ENCODE results near the gene GOLGA5. TPM values are rescaled to one million over a fixed set of nuclear protein-coding genes. Genes with fewer than 3 reads are reported as not detected.

The GOLGA5 gene
- total and polyA plus RNA-seq, 8 donors = 35.7 to 39.9 (median 36.9) TPM

GRCh38 chr14:92789457-92790089, 4.5 kb upstream of the GOLGA5 start:
- DNase-seq (no peak), ATAC-seq (no peak)
- TF ChIP-seq CTCF (IDR thresholded peaks at IDR 0.05) = no peak
- Histone ChIP-seq H3K36me3 (no peaks in the 10 kb centered on the region), H3K27me3 (no peaks in the 10 kb centered on the region), H3K9me3 (peaks cover 0 to 21% of the 10 kb centered on the region in 2 donors), H3K27ac (no peak overlapping the region), H3K4me1 (peaks cover 3 to 12% of the 10 kb centered on the region in 2 donors), H3K4me3 (no peak overlapping the region)
- intact Hi-C loops (cut with DNase I) = loop anchor here in 1 of 2 donors (10.0 kb wide), 1 partner anchor 75 kb away; no protein-coding TSS in a partner anchor

- Histone ChIP-seq H3K4me3 (no peak overlapping the region), H3K4me1 (peaks cover 17 to 27% of the 10 kb centered on the region in 2 donors), H3K36me3 (peaks cover 0 to 9% of the 10 kb centered on the region in 2 donors), H3K27ac (peak overlapping the region in 1 of 2 donors; percentile 40), H3K9me3 (peaks cover 0 to 21% of the 10 kb centered on the region in 2 donors), H3K27me3 (no peaks in the 10 kb centered on the region)
- ATAC-seq (no peak), DNase-seq (no peak)
- TF ChIP-seq CTCF (IDR thresholded peaks at IDR 0.05) = no peak
- intact Hi-C loops (cut with DNase I) = no loop called here
Observed at GRCh38 chr14:92792885-92793284, 1.2 kb upstream of the GOLGA5 start.

- no peaks in the 10 kb centered on the region for H3K27me3 ChIP-seq
- peak overlapping the region; percentile 80 to 82 for H3K27ac ChIP-seq
- ATAC-seq (peak; percentile 10), DNase-seq (peak in 1 of 4 donors; percentile 72)
- no peak for TF ChIP-seq CTCF (IDR thresholded peaks at IDR 0.05)
- peaks cover 0 to 9% of the 10 kb centered on the region in 2 donors for H3K9me3 ChIP-seq
- peaks cover 17 to 30% of the 10 kb centered on the region in 2 donors for H3K4me1 ChIP-seq
- peak overlapping the region; percentile 63 to 86 for H3K4me3 ChIP-seq
- intact Hi-C loops (cut with DNase I) = no loop called here
- H3K36me3 ChIP-seq = peaks cover 0 to 23% of the 10 kb centered on the region in 2 donors
Observed at GRCh38 chr14:92794547-92794941, 439 bp downstream of the GOLGA5 start.

GRCh38 chr14:92794961-92795360, 856 bp downstream of the GOLGA5 start:
- Histone ChIP-seq H3K4me1 (peaks cover 17 to 34% of the 10 kb centered on the region in 2 donors), H3K27me3 (no peaks in the 10 kb centered on the region), H3K27ac (peak overlapping the region in 1 of 2 donors; percentile 82), H3K4me3 (peak overlapping the region; percentile 63 to 86), H3K9me3 (peaks cover 0 to 5% of the 10 kb centered on the region in 2 donors), H3K36me3 (peaks cover 0 to 23% of the 10 kb centered on the region in 2 donors)
- intact Hi-C loops (cut with DNase I) = no loop called here
- ATAC-seq (no peak), DNase-seq (no peak)
- TF ChIP-seq CTCF (IDR thresholded peaks at IDR 0.05) = no peak

- TF ChIP-seq CTCF (IDR thresholded peaks at IDR 0.05) = no peak
- Histone ChIP-seq H3K27me3 (no peaks in the 10 kb centered on the region), H3K27ac (no peak overlapping the region), H3K4me3 (no peak overlapping the region), H3K36me3 (peaks cover 0 to 24% of the 10 kb centered on the region in 2 donors), H3K9me3 (no peaks in the 10 kb centered on the region), H3K4me1 (peaks cover 22 to 51% of the 10 kb centered on the region in 2 donors)
- no peak for ATAC-seq
- no peak for DNase-seq
- intact Hi-C loops (cut with DNase I) = no loop called here
Observed at GRCh38 chr14:92797935-92798653, 4.0 kb downstream of the GOLGA5 start.

Data from left lung (tissue), 10 donors.